Gastrocnemius medialis (tissue), 4 donors: ENCODE results near the gene SRGAP1.

Experiments
- POLR2A ChIP-seq, 2 donors: fragments of 450-650 bp; IDR thresholded peaks; one replicate each; pipeline ENCODE4 v1.6.1; 2017; ENCODE audit warnings: antibody characterized with exemption in 2 of 2, mild to moderate bottlenecking in 2 of 2, moderate library complexity in 2 of 2
- TF ChIP-seq, protein P1 (sequence below), 5 experiments: fragments of 450-650 bp in 3 of 5; fragments of 200-600 bp in 2 of 5; sonication (generic) in 2 of 5; IDR thresholded peaks in 4 of 5; conservative IDR thresholded peaks in 1 of 5; 1 replicate in 4 of 5; 2 replicates in 1 of 5; pipeline ENCODE4 v1.5.1; 2016 to 2019; ENCODE audit warnings: antibody characterized with exemption in 5 of 5, mild to moderate bottlenecking in 3 of 5, moderate library complexity in 3 of 5

DNA sequence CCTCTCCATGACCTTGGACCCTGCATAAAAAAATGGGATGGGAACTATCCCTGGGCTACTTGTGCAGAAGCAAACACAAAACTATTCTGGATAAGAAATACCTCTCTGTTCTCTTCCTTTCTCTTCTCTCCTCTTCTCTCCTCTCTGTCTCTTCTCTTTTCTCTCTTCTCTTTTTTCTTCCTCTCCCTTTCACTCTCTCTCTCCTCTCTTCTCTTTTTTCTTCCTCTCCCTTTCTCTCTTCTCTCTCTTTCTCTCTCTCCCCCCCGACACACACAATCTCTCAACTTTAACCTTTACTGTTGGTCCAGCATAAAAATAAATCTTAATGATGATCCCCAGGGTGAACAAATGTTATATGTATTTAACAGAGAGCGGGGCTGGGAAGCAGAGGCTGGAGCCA is 141.4 kb downstream of the SRGAP1 start:
- TF ChIP-seq, protein P1, sequence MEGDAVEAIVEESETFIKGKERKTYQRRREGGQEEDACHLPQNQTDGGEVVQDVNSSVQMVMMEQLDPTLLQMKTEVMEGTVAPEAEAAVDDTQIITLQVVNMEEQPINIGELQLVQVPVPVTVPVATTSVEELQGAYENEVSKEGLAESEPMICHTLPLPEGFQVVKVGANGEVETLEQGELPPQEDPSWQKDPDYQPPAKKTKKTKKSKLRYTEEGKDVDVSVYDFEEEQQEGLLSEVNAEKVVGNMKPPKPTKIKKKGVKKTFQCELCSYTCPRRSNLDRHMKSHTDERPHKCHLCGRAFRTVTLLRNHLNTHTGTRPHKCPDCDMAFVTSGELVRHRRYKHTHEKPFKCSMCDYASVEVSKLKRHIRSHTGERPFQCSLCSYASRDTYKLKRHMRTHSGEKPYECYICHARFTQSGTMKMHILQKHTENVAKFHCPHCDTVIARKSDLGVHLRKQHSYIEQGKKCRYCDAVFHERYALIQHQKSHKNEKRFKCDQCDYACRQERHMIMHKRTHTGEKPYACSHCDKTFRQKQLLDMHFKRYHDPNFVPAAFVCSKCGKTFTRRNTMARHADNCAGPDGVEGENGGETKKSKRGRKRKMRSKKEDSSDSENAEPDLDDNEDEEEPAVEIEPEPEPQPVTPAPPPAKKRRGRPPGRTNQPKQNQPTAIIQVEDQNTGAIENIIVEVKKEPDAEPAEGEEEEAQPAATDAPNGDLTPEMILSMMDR (IDR thresholded peaks at IDR 0.05 in 4 of 5, conservative IDR thresholded peaks at IDR 0.05 in 1 of 5), result no peak
- TF ChIP-seq POLR2A (IDR thresholded peaks at IDR 0.05), result no peak
